Lung (tissue), 12 donors: ENCODE measurements around the gene NRCAM. TPM values are rescaled to one million over a fixed set of nuclear protein-coding genes. Genes with fewer than 3 reads are reported as not detected.

Experiments used
- ATAC-seq: fragments of 200-7000 bp; cut with Tn5 transposase; one replicate; pipeline ENCODE4 v1.9.1; 2020; ENCODE audit warnings: moderate number of reproducible peaks; ENCODE audit not compliant: insufficient read depth, low FRiP score
- DNase-seq, 3 donors: peaks; one replicate each; pipeline ENCODE4 v3.0.0-alpha.2; 2013 to 2017
- H3K27ac ChIP-seq, 2 donors: one replicate each; pipeline ENCODE4 v1.5.1; 2013; ENCODE audit warnings: mild to moderate bottlenecking in 2 of 2, moderate library complexity in 2 of 2, control low read depth in 1 of 2, inconsistent platforms in 1 of 2, low read depth in 1 of 2, low read length in 1 of 2
- H3K27me3 ChIP-seq, 3 donors: one replicate each; pipeline ENCODE4 v1.5.1; 2013; ENCODE audit warnings: low read length in 2 of 3; ENCODE audit not compliant: control insufficient read depth in 3 of 3, insufficient read depth in 3 of 3
- H3K36me3 ChIP-seq, 4 donors: one replicate each; pipeline ENCODE4 v1.5.1; 2013; ENCODE audit warnings: low read length in 4 of 4, mild to moderate bottlenecking in 1 of 4, moderate library complexity in 1 of 4; ENCODE audit not compliant: control insufficient read depth in 4 of 4, insufficient read depth in 4 of 4
- H3K4me1 ChIP-seq, 5 donors: one replicate each; pipeline ENCODE4 v1.5.1; 2013; ENCODE audit warnings: low read length in 5 of 5, mild to moderate bottlenecking in 2 of 5, moderate library complexity in 1 of 5; ENCODE audit not compliant: control insufficient read depth in 5 of 5, insufficient read depth in 5 of 5
- H3K4me3 ChIP-seq: one replicate; pipeline ENCODE4 v1.5.1; 2013; ENCODE audit warnings: mild to moderate bottlenecking, control low read depth, moderate library complexity
- H3K9ac ChIP-seq, 2 donors: one replicate each; pipeline ENCODE4 v1.5.1; 2013; ENCODE audit warnings: low read length in 2 of 2, control low read depth in 1 of 2; ENCODE audit not compliant: insufficient read depth in 1 of 2
- H3K9me3 ChIP-seq, 4 donors: one replicate each; pipeline ENCODE4 v1.5.1; 2013; ENCODE audit warnings: low read length in 3 of 4, mild to moderate bottlenecking in 1 of 4, moderate library complexity in 1 of 4; ENCODE audit not compliant: control insufficient read depth in 4 of 4, insufficient read depth in 3 of 4
- WGBS, 2 donors: extraction: QIAGEN DNeasy Blood & Tissue Kit; methylation state at CpG; one replicate each; pipeline ENCODE4 v1.1.7; 2013; 5-methylcytosine and 5-hydroxymethylcytosine counted together
- polyA plus RNA-seq, 2 donors: library from polyadenylated mRNA; stranded (reverse); fragments of 200-250 nt; gene quantifications; one replicate each; pipeline ENCODE4 v1.2.1, GENCODE V29; 2013
- total RNA-seq, 2 donors: library from RNA; depleted of rRNA in 1 of 2; stranded (reverse); fragments of >200 nt in 1 of 2; gene quantifications; one replicate each; pipeline ENCODE4 v1.2.1, GENCODE V29; 2014 to 2021
- TF ChIP-seq, protein P1 (sequence below): IDR thresholded peaks from 2 replicates; pipeline ENCODE4 v1.5.1; 2012; ENCODE audit warnings: mild to moderate bottlenecking; ENCODE audit errors: control extremely low read depth, extremely low read depth
- donor health status: control.
- donor health status: control.
- donor health status: Bipolar disorder and iron deficiency.
- donor health status: healthy.
- donor health status: DM: yes; HTN: yes; CAD: no.

The NRCAM gene
- total and polyA plus RNA-seq, 4 donors: 2.5 to 32.4 (median 11.0) TPM

DNA sequence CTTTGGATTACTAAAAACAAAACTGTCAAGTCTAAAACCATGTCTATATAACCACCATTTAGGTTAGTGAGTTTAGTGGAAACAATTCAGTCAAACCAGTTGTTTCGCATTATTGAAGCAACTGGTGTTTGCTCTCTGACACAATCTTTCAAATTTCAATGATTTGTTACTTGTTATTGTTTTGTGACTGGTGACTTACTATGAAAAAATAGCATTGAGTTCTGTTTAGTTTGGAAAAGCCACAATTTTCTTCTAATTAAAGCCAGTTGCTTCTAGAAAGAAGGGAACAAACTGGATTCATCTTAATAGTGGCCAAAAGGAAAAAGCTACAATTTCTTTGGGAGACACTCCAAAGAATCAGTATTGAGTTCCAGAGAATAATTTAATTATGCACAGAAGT is 356.5 kb downstream of the NRCAM start:
- no peak overlapping the region for H3K4me3 ChIP-seq
- DNase-seq: peak in 1 of 3 donors; percentile 20
- WGBS, 2 donors: 79 to 81% methylated on average over 1 of the region's 1 CpG
- TF ChIP-seq, protein P1, sequence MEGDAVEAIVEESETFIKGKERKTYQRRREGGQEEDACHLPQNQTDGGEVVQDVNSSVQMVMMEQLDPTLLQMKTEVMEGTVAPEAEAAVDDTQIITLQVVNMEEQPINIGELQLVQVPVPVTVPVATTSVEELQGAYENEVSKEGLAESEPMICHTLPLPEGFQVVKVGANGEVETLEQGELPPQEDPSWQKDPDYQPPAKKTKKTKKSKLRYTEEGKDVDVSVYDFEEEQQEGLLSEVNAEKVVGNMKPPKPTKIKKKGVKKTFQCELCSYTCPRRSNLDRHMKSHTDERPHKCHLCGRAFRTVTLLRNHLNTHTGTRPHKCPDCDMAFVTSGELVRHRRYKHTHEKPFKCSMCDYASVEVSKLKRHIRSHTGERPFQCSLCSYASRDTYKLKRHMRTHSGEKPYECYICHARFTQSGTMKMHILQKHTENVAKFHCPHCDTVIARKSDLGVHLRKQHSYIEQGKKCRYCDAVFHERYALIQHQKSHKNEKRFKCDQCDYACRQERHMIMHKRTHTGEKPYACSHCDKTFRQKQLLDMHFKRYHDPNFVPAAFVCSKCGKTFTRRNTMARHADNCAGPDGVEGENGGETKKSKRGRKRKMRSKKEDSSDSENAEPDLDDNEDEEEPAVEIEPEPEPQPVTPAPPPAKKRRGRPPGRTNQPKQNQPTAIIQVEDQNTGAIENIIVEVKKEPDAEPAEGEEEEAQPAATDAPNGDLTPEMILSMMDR: no peak
- H3K4me1 ChIP-seq: peaks cover 2 to 30% (median 10%) of the 10 kb centered on the region in 5 donors
- H3K36me3 ChIP-seq: no peaks in the 10 kb centered on the region
- H3K27ac ChIP-seq: no peak overlapping the region
- H3K9me3 ChIP-seq: no peaks in the 10 kb centered on the region
- ATAC-seq: no peak
- no peaks in the 10 kb centered on the region for H3K27me3 ChIP-seq
- no peak overlapping the region for H3K9ac ChIP-seq

DNA sequence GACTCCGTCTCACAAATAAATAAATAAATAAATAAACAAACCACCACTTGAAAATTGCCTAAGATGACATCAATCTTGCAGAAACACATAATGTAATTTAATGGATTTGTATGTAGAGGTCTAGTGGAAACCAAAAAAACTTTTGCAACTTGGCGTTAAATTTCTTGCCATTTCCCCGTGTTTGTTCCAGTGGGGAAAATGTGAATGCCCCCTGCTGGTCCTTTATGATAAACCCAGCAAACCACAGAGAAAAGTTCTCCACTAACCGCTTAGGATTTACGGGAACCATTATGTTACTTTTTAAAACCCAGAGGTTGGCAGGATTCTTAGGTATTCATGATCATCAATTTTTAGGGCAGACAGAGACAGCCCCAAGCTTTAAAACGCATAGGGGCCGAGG is 358.5 kb downstream of the NRCAM start:
- Histone ChIP-seq H3K36me3 (no peaks in the 10 kb centered on the region), H3K4me1 (peaks cover 2 to 44% (median 17%) of the 10 kb centered on the region in 5 donors), H3K27me3 (no peaks in the 10 kb centered on the region), H3K9ac (no peak overlapping the region), H3K9me3 (no peaks in the 10 kb centered on the region), H3K27ac (no peak overlapping the region), H3K4me3 (no peak overlapping the region)
- no peak for ATAC-seq
- DNase-seq: no peak
- WGBS, 2 donors: 78 to 81% methylated on average over 7 of the region's 7 CpGs
- TF ChIP-seq, protein P1: no peak

Other genes with a start within 250 kb of the NRCAM start
- gene PNPLA8, start 69.7 kb upstream of the NRCAM start, total RNA-seq: 10 to 100 TPM; 24.6 to 49.7 TPM
- 10 to 100 TPM; 14.2 to 26.3 TPM for gene PNPLA8, start 69.7 kb upstream of the NRCAM start, polyA plus RNA-seq
- gene THAP5, start 113.3 kb upstream of the NRCAM start, total RNA-seq: 10 to 100 TPM; 23.9 to 41.3 TPM
- 10 to 100 TPM in 1 of 2 donors, 1 to 10 TPM in 1; 8.5 to 10.4 TPM for gene THAP5, start 113.3 kb upstream of the NRCAM start, polyA plus RNA-seq
- 10 to 100 TPM; 24.8 to 40.0 TPM for gene DNAJB9, start 113.4 kb upstream of the NRCAM start, total RNA-seq
- gene DNAJB9, start 113.4 kb upstream of the NRCAM start, polyA plus RNA-seq: 10 to 100 TPM; 11.4 to 31.3 TPM